WTC11 (cell line): Measurements from ENCODE around the gene LYPD6B. TPM values are rescaled to one million over a fixed set of nuclear protein-coding genes. Genes with fewer than 3 reads are reported as not detected.

Experiments
- ATAC-seq: fragments of 200-7000 bp; cut with Tn5 transposase; 2 replicates; pipeline ENCODE4 v1.10.0; 2021; ENCODE audit warnings: mild to moderate bottlenecking, moderate library complexity
- CTCF ChIA-PET: fragments of 300-600 bp; sonication (Branson Sonifier 250); formaldehyde crosslinking; loops from one replicate; lab custom pipeline; 2021; ENCODE audit warnings: antibody characterized with exemption; lab: Charles Lee
- POLR2A ChIA-PET: fragments of 350-600 bp; sonication (Branson Sonifier 250); formaldehyde crosslinking; loops from one replicate; lab custom pipeline; 2021; ENCODE audit warnings: antibody characterized with exemption; lab: Charles Lee
- DNase-seq: peaks from one replicate; pipeline ENCODE4 v3.0.0; 2021; ENCODE audit warnings: low spot score
- H3K27ac Mint-ChIP-seq: 2 replicates; pipeline ENCODE4 v1.8.0; 2021; ENCODE audit warnings: mixed read lengths
- H3K27me3 Mint-ChIP-seq: 2 replicates; pipeline ENCODE4 v1.8.0; 2021; ENCODE audit warnings: low read depth, mild to moderate bottlenecking, moderate library complexity, mixed read lengths
- H3K36me3 Mint-ChIP-seq: 2 replicates; pipeline ENCODE4 v1.8.0; 2021; ENCODE audit warnings: mixed read lengths
- H3K4me1 Mint-ChIP-seq: 2 replicates; pipeline ENCODE4 v1.8.0; 2022; ENCODE audit warnings: mixed read lengths
- H3K4me3 Mint-ChIP-seq: 2 replicates; pipeline ENCODE4 v1.8.0; 2021; ENCODE audit warnings: mild to moderate bottlenecking, moderate library complexity, mixed read lengths
- H3K9me3 Mint-ChIP-seq: 2 replicates; pipeline ENCODE4 v1.8.0; 2021; ENCODE audit warnings: mixed read lengths
- ARID4B ChIP-seq: sonication (generic); formaldehyde crosslinking; IDR thresholded peaks from 2 replicates; pipeline ENCODE4 v1.8.0; 2023; ENCODE audit warnings: missing genetic modification reagents, mild to moderate bottlenecking, borderline replicate concordance
- CDX4 ChIP-seq: fragments of 250-450 bp; sonication (Bioruptor Pico); IDR thresholded peaks from 2 replicates; pipeline ENCODE4 v1.9.0; 2021; ENCODE audit warnings: moderate library complexity, mild to moderate bottlenecking, inconsistent platforms, borderline replicate concordance
- EMX1 ChIP-seq: fragments of 250-450 bp; sonication (Bioruptor Pico); IDR thresholded peaks from 2 replicates; pipeline ENCODE4 v1.8.0; 2021; ENCODE audit warnings: mild to moderate bottlenecking
- GRHL2 ChIP-seq: fragments of 250-450 bp; sonication (Bioruptor Pico); IDR thresholded peaks from 2 replicates; pipeline ENCODE4 v1.8.0; 2022; ENCODE audit warnings: mild to moderate bottlenecking, moderate library complexity; ENCODE audit not compliant: insufficient replicate concordance, severe bottlenecking
- HMGA2 ChIP-seq: fragments of 250-450 bp; sonication (Bioruptor Pico); IDR thresholded peaks from 2 replicates; pipeline ENCODE4 v1.4.0; 2021; ENCODE audit warnings: mild to moderate bottlenecking, moderate library complexity
- NFYB ChIP-seq: sonication (generic); formaldehyde crosslinking; conservative IDR thresholded peaks from 2 replicates; pipeline ENCODE4 v1.8.0; 2022; ENCODE audit warnings: low read depth, missing genetic modification reagents
- NR1H2 ChIP-seq: sonication (generic); formaldehyde crosslinking; IDR thresholded peaks from 2 replicates; pipeline ENCODE4 v1.9.0; 2021; ENCODE audit warnings: mild to moderate bottlenecking, moderate library complexity, missing genetic modification reagents
- SMAD4 ChIP-seq: sonication (generic); formaldehyde crosslinking; IDR thresholded peaks from 2 replicates; pipeline ENCODE4 v1.8.0; 2022; ENCODE audit warnings: mild to moderate bottlenecking, missing genetic modification reagents
- SOX15 ChIP-seq: fragments of 250-450 bp; sonication (Bioruptor Pico); IDR thresholded peaks from 2 replicates; pipeline ENCODE4 v1.9.0; 2021; ENCODE audit warnings: mild to moderate bottlenecking
- STAT6 ChIP-seq: sonication (generic); formaldehyde crosslinking; conservative IDR thresholded peaks from 2 replicates; pipeline ENCODE4 v1.8.1; 2023; ENCODE audit warnings: mild to moderate bottlenecking, low read depth, missing genetic modification reagents, moderate library complexity
- TCF7 ChIP-seq: sonication (generic); formaldehyde crosslinking; IDR thresholded peaks from 2 replicates; pipeline ENCODE4 v1.8.0; 2022; ENCODE audit warnings: mild to moderate bottlenecking, low read depth, missing genetic modification reagents, moderate library complexity
- TEAD1 ChIP-seq: sonication (generic); formaldehyde crosslinking; IDR thresholded peaks from 2 replicates; pipeline ENCODE4 v1.8.0; 2022; ENCODE audit warnings: mild to moderate bottlenecking, missing genetic modification reagents
- TP53 ChIP-seq: sonication (generic); formaldehyde crosslinking; IDR thresholded peaks from 2 replicates; pipeline ENCODE4 v1.8.1; 2023; ENCODE audit warnings: mild to moderate bottlenecking, missing genetic modification reagents
- ZNF532 ChIP-seq: fragments of 250-450 bp; sonication (Bioruptor Pico); IDR thresholded peaks from 2 replicates; pipeline ENCODE4 v1.9.0; 2021; ENCODE audit warnings: mild to moderate bottlenecking, borderline replicate concordance
- total RNA-seq: library from RNA; stranded (reverse); gene quantifications from 3 replicates; pipeline ENCODE4 v1.2.3, GENCODE V29; 2021

The LYPD6B gene
- total RNA-seq, 1 experiment from 2014 or later, result 1.6 TPM

- TF ChIP-seq ZNF532, result no peak
- TF ChIP-seq SOX15, result no peak
- no peak for TF ChIP-seq NFYB
- no peak for TF ChIP-seq TCF7
- no peak for TF ChIP-seq NR1H2 (CRISPR knock-in tag)
- no peak for TF ChIP-seq TEAD1 (CRISPR knock-in tag)
- no peak for TF ChIP-seq STAT6
- no peak for TF ChIP-seq SMAD4
- TF ChIP-seq CDX4 (CRISPR knock-in tag), result no peak
- TF ChIP-seq GRHL2 (CRISPR knock-in tag), result no peak
- TF ChIP-seq HMGA2 (CRISPR knock-in tag), result no peak
Observed at GRCh38 chr2:149041482-149041881, 3.0 kb downstream of the LYPD6B start (continued).

GRCh38 chr2:149042881-149043280, 4.4 kb downstream of the LYPD6B start:
- peaks cover 22% of the 10 kb centered on the region for H3K27me3 Mint-ChIP-seq

More at GRCh38 chr2:149042881-149043280, 4.4 kb downstream of the LYPD6B start:
- no peak for ATAC-seq
- H3K9me3 Mint-ChIP-seq, result peaks cover 18% of the 10 kb centered on the region
- H3K4me3 Mint-ChIP-seq, result no peak overlapping the region
- CTCF ChIA-PET, result no interaction called here
- TF ChIP-seq TP53 (no peak), EMX1 (no peak), ZNF532 (no peak), ARID4B (CRISPR knock-in tag) (no peak)
- TF ChIP-seq, all 79 proteins: peak for 0
- Mint-ChIP-seq H3K4me1 (peaks cover 2% of the 10 kb centered on the region; the same call in 1 of the 2 replicates), H3K27ac (no peak overlapping the region), H3K36me3 (peaks cover 3% of the 10 kb centered on the region; the same call in 1 of the 2 replicates)
- DNase-seq, result no peak
- POLR2A ChIA-PET, result no interaction called here
